ENCODE results near the gene CERS1.

The CERS1 gene

GRCh38 chr19:18844806-18845329, 51.1 kb downstream of the CERS1 start:
- no peak for TF ChIP-seq REST (IDR thresholded peaks at IDR 0.05; ENCODE audit: low read depth)
- no peak for TF ChIP-seq EGR1 (IDR thresholded peaks at IDR 0.05)
- no peak for TF ChIP-seq TEAD4 (IDR thresholded peaks at IDR 0.05)
- no peak for TF ChIP-seq RAD21 (IDR thresholded peaks at IDR 0.05; ENCODE audit: low read depth)
- no peak for TF ChIP-seq ZBTB7A (IDR thresholded peaks at IDR 0.05; ENCODE audit: low read depth)
- TF ChIP-seq FOXM1 (IDR thresholded peaks at IDR 0.05; ENCODE audit: borderline replicate concordance, low read depth) = no peak

GRCh38 chr19:18843960-18844359, 52.0 kb downstream of the CERS1 start:
- TF ChIP-seq EGR1 (IDR thresholded peaks at IDR 0.05) (no peak), TAF1 (IDR thresholded peaks at IDR 0.05; ENCODE audit: low read depth) (no peak), NFIC (IDR thresholded peaks at IDR 0.05) (no peak), FOXM1 (IDR thresholded peaks at IDR 0.05; ENCODE audit: borderline replicate concordance, low read depth) (no peak), YY1 (IDR thresholded peaks at IDR 0.05; ENCODE audit: low read depth) (no peak), TCF12 (IDR thresholded peaks at IDR 0.05; ENCODE audit: low read depth) (no peak), TEAD4 (IDR thresholded peaks at IDR 0.05) (no peak), RAD21 (IDR thresholded peaks at IDR 0.05; ENCODE audit: low read depth) (no peak), ZBTB7A (IDR thresholded peaks at IDR 0.05; ENCODE audit: low read depth) (no peak), CEBPB (IDR thresholded peaks at IDR 0.05) (no peak), MAX (IDR thresholded peaks at IDR 0.05) (no peak), EP300 (IDR thresholded peaks at IDR 0.05; ENCODE audit: borderline replicate concordance) (no peak), REST (IDR thresholded peaks at IDR 0.05; ENCODE audit: low read depth) (no peak), CREB1 (IDR thresholded peaks at IDR 0.05; ENCODE audit: low read depth) (no peak)
- TF ChIP-seq, protein P1, sequence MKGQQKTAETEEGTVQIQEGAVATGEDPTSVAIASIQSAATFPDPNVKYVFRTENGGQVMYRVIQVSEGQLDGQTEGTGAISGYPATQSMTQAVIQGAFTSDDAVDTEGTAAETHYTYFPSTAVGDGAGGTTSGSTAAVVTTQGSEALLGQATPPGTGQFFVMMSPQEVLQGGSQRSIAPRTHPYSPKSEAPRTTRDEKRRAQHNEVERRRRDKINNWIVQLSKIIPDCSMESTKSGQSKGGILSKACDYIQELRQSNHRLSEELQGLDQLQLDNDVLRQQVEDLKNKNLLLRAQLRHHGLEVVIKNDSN (IDR thresholded peaks at IDR 0.05) = no peak

DNA sequence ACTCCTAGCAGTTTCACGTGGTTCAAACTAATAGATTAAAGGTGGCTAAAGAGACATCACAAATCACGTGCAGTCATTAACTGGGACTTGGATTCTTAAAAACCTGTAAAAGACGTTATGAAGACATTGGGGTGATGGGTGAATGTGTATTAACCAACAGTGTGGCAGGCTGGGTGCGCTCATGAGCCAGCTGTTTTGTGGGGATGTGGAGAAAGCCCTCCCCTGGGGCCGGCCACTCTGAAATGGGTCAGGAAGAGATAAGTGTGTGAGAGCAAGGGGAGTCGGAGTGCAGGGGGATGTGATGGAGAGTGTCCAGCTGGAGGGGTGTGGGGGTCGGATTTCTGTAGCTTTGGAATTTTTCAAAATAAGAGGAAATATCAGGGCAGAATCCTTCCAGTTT, 53.8 kb downstream of the CERS1 start:
- TF ChIP-seq TCF12 (IDR thresholded peaks at IDR 0.05; ENCODE audit: low read depth) (no peak), MAX (IDR thresholded peaks at IDR 0.05) (no peak), EP300 (IDR thresholded peaks at IDR 0.05; ENCODE audit: borderline replicate concordance) (no peak), CREB1 (IDR thresholded peaks at IDR 0.05; ENCODE audit: low read depth) (no peak), EGR1 (IDR thresholded peaks at IDR 0.05) (no peak), CEBPB (IDR thresholded peaks at IDR 0.05) (no peak), REST (IDR thresholded peaks at IDR 0.05; ENCODE audit: low read depth) (no peak), TEAD4 (IDR thresholded peaks at IDR 0.05) (no peak), NFIC (IDR thresholded peaks at IDR 0.05) (no peak)
- TF ChIP-seq, protein P1 (IDR thresholded peaks at IDR 0.05) = no peak

- TF ChIP-seq REST (IDR thresholded peaks at IDR 0.05; ENCODE audit: low read depth) (no peak), CEBPB (IDR thresholded peaks at IDR 0.05) (no peak), TAF1 (IDR thresholded peaks at IDR 0.05; ENCODE audit: low read depth) (no peak), TCF12 (IDR thresholded peaks at IDR 0.05; ENCODE audit: low read depth) (no peak), FOXM1 (IDR thresholded peaks at IDR 0.05; ENCODE audit: borderline replicate concordance, low read depth) (no peak), ZBTB7A (IDR thresholded peaks at IDR 0.05; ENCODE audit: low read depth) (no peak), NFIC (IDR thresholded peaks at IDR 0.05) (no peak), MAX (IDR thresholded peaks at IDR 0.05) (no peak), YY1 (IDR thresholded peaks at IDR 0.05; ENCODE audit: low read depth) (no peak), TEAD4 (IDR thresholded peaks at IDR 0.05) (no peak), CREB1 (IDR thresholded peaks at IDR 0.05; ENCODE audit: low read depth) (no peak), EGR1 (IDR thresholded peaks at IDR 0.05) (no peak), RAD21 (IDR thresholded peaks at IDR 0.05; ENCODE audit: low read depth) (no peak), EP300 (IDR thresholded peaks at IDR 0.05; ENCODE audit: borderline replicate concordance) (no peak)
- TF ChIP-seq, protein P1 (IDR thresholded peaks at IDR 0.05) = no peak
Observed at GRCh38 chr19:18841400-18841799, 54.6 kb downstream of the CERS1 start.
